ENCODE measurements around the gene ADAMTS15.

ADAMTS15 gene

DNA sequence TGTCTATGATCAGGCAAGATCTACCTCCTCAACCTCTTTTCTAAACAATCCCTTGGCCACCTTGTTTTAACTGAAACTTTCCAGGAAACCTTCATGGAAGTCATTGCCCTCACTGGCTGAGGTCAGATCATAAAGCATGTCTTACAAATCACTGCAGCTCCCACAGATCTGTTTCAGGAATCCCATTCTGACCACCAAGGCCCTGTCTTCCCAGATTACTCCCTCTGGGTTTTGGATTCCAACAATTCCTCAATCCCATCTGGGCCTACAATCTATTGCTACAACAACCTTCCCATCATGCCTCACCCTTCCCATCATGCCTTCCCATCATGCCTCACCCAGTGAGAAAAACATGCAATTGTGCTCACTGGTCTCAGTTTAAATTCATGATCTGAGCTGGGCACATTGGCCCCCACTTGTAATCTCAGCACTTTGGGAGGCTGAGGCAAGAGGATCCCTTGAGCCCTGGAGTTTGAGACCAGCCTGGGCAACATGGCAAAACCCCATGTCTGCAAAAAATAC, 15.9 kb downstream of the ADAMTS15 start:
- TF ChIP-seq, protein P1, sequence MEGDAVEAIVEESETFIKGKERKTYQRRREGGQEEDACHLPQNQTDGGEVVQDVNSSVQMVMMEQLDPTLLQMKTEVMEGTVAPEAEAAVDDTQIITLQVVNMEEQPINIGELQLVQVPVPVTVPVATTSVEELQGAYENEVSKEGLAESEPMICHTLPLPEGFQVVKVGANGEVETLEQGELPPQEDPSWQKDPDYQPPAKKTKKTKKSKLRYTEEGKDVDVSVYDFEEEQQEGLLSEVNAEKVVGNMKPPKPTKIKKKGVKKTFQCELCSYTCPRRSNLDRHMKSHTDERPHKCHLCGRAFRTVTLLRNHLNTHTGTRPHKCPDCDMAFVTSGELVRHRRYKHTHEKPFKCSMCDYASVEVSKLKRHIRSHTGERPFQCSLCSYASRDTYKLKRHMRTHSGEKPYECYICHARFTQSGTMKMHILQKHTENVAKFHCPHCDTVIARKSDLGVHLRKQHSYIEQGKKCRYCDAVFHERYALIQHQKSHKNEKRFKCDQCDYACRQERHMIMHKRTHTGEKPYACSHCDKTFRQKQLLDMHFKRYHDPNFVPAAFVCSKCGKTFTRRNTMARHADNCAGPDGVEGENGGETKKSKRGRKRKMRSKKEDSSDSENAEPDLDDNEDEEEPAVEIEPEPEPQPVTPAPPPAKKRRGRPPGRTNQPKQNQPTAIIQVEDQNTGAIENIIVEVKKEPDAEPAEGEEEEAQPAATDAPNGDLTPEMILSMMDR (IDR thresholded peaks at IDR 0.05; ENCODE audit: poor library complexity, severe bottlenecking): no peak
- Histone ChIP-seq H3K4me3 (ENCODE audit: severe bottlenecking) (no peak overlapping the region), H3K9me3 (ENCODE audit: severe bottlenecking) (no peaks in the 10 kb centered on the region), H3K27ac (ENCODE audit: poor library complexity, severe bottlenecking) (no peak overlapping the region), H3K27me3 (ENCODE audit: insufficient read depth, poor library complexity, severe bottlenecking) (no peaks in the 10 kb centered on the region), H3K4me1 (ENCODE audit: insufficient read depth, poor library complexity, severe bottlenecking) (no peaks in the 10 kb centered on the region), H3K36me3 (ENCODE audit: low read depth) (no peaks in the 10 kb centered on the region)
- DNase-seq (ENCODE audit: low spot score): no peak
- ATAC-seq (ENCODE audit: low read depth): no peak

DNA sequence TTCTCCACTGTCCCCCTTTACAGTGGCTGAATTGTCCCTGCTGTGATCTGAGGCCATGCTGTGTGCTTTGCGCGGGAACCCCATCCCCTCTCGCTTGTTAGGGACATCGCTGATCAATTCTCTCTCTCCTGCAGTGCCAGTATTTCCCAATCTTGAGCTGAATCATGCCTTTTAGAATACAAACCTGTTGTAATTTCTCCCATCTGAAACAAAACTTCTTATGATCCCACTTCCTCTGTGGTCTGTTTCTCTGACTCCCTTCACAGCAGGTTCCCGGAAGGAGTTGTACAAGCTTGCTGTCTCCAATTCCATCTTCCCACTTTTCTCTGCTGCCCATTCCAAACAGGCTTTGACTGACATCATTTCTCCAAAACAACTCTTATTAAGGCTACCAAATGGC, 16.8 kb downstream of the ADAMTS15 start:
- H3K9me3 ChIP-seq (ENCODE audit: severe bottlenecking): no peaks in the 10 kb centered on the region
- DNase-seq (ENCODE audit: low spot score): no peak
- H3K4me3 ChIP-seq (ENCODE audit: severe bottlenecking): no peak overlapping the region

DNA sequence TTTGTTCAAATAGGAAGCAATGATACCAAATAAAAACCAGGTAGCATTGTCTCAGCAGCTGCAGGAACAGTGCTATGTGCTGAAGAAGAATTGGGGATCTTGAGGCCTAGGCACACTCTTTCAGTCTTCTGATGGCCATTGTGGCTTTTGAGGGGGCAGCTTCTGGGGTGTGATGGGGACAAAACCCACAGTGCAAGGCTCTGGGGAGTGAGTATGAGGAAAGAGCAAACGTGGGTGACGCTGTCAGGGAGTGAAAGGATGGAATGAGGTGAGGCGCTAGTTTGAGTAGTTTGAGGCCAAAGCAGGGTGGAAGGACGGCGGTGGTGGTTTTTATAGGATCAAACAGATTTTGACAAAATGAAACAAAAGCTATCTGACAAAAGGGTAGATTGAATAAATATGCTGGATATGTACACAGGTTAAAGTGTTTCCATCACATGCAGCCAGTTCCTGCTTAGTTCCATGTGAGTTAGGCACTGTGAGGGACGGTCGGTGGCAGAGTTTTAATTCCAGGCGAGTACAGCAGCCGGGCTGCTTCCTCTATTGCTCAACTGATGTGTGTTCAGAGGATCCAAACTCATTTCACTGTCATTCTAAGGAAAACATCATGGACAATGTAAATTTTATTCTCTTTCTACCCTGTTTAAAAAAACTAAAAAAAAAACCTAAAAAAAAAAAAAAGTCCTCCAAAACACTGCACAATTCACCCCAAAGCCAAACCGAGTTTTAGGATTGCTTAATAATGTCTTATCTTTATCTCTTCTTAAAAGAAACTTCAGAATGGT, 18.9 kb downstream of the ADAMTS15 start:
- H3K36me3 ChIP-seq (ENCODE audit: low read depth): no peaks in the 10 kb centered on the region
- no peak overlapping the region for H3K4me3 ChIP-seq (ENCODE audit: severe bottlenecking)
- no peaks in the 10 kb centered on the region for H3K27me3 ChIP-seq (ENCODE audit: insufficient read depth, poor library complexity, severe bottlenecking)
- no peak overlapping the region for H3K27ac ChIP-seq (ENCODE audit: poor library complexity, severe bottlenecking)
- ATAC-seq (ENCODE audit: low read depth) (no peak), DNase-seq (ENCODE audit: low spot score) (no peak)
- no peaks in the 10 kb centered on the region for H3K4me1 ChIP-seq (ENCODE audit: insufficient read depth, poor library complexity, severe bottlenecking)
- TF ChIP-seq, protein P1 (IDR thresholded peaks at IDR 0.05; ENCODE audit: poor library complexity, severe bottlenecking): no peak
- no peaks in the 10 kb centered on the region for H3K9me3 ChIP-seq (ENCODE audit: severe bottlenecking)

More for the DNA sequence above, 16.8 kb downstream of the ADAMTS15 start:
- ATAC-seq (ENCODE audit: low read depth): no peak
- no peaks in the 10 kb centered on the region for H3K36me3 ChIP-seq (ENCODE audit: low read depth)
- TF ChIP-seq, protein P1 (IDR thresholded peaks at IDR 0.05; ENCODE audit: poor library complexity, severe bottlenecking): no peak
- H3K4me1 ChIP-seq (ENCODE audit: insufficient read depth, poor library complexity, severe bottlenecking): no peaks in the 10 kb centered on the region
- no peak overlapping the region for H3K27ac ChIP-seq (ENCODE audit: poor library complexity, severe bottlenecking)
- no peaks in the 10 kb centered on the region for H3K27me3 ChIP-seq (ENCODE audit: insufficient read depth, poor library complexity, severe bottlenecking)

DNA sequence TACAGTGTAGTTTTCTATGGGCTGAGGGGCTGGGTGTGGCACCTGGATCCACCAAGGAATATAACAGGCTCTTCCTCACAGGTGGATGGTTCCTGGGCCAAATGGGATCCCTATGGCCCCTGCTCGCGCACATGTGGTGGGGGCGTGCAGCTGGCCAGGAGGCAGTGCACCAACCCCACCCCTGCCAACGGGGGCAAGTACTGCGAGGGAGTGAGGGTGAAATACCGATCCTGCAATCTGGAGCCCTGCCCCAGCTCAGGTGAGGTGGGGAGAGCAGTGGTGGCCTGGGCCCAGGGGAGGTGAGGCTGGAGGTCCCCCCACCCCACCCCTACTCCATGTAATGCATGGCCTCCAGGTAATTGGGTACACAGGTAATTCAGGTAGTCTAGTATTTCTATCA, 20.7 kb downstream of the ADAMTS15 start:
- Histone ChIP-seq H3K9me3 (ENCODE audit: severe bottlenecking) (no peaks in the 10 kb centered on the region), H3K27me3 (ENCODE audit: insufficient read depth, poor library complexity, severe bottlenecking) (no peaks in the 10 kb centered on the region), H3K4me1 (ENCODE audit: insufficient read depth, poor library complexity, severe bottlenecking) (no peaks in the 10 kb centered on the region), H3K36me3 (ENCODE audit: low read depth) (no peaks in the 10 kb centered on the region), H3K4me3 (ENCODE audit: severe bottlenecking) (no peak overlapping the region), H3K27ac (ENCODE audit: poor library complexity, severe bottlenecking) (no peak overlapping the region)
- TF ChIP-seq, protein P1 (IDR thresholded peaks at IDR 0.05; ENCODE audit: poor library complexity, severe bottlenecking): no peak
- ATAC-seq (ENCODE audit: low read depth) (no peak), DNase-seq (ENCODE audit: low spot score) (no peak)

Data from RWPE2 (cell line).